ENCODE measurements around the gene ZNF366.

ZNF366 gene

GRCh38 chr5:72400950-72401349 is 106.3 kb downstream of the ZNF366 start:
- no peak for DNase-seq
- no peaks in the 10 kb centered on the region for H3K27me3 ChIP-seq (replicated peaks)
- no peak overlapping the region for H3K27ac ChIP-seq
- in situ Hi-C loops (cut with HindIII; ENCODE audit: low pct_ligation_motif_present, low sequenced_read_pairs), result no loop called here
- TF ChIP-seq, protein P1, sequence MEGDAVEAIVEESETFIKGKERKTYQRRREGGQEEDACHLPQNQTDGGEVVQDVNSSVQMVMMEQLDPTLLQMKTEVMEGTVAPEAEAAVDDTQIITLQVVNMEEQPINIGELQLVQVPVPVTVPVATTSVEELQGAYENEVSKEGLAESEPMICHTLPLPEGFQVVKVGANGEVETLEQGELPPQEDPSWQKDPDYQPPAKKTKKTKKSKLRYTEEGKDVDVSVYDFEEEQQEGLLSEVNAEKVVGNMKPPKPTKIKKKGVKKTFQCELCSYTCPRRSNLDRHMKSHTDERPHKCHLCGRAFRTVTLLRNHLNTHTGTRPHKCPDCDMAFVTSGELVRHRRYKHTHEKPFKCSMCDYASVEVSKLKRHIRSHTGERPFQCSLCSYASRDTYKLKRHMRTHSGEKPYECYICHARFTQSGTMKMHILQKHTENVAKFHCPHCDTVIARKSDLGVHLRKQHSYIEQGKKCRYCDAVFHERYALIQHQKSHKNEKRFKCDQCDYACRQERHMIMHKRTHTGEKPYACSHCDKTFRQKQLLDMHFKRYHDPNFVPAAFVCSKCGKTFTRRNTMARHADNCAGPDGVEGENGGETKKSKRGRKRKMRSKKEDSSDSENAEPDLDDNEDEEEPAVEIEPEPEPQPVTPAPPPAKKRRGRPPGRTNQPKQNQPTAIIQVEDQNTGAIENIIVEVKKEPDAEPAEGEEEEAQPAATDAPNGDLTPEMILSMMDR (IDR thresholded peaks at IDR 0.05; ENCODE audit: low read depth, low read length, missing control alignments), result no peak
- H3K4me3 ChIP-seq (ENCODE audit: low read depth, low read length), result no peak overlapping the region
- no peaks in the 10 kb centered on the region for H3K36me3 ChIP-seq (replicated peaks)

DNA sequence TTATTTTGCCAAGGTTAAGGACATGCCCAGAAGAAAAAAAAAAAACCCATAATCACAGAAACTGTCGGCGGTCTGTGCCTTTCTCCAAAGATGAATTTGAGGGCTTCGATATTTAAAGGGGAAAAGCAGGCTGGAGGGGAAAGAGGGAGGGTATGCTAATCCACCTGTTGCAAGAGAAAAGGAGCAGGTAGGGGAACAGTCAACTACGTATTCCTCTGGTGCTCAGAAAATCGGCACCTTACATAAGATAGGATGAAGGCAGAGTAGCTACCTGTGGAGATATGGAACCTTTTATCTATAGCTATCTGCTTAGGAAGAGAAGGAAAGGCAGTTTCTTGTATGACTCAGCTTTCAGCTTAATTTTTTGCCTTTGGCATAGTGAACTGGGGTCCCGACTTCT is 109.4 kb downstream of the ZNF366 start:
- in situ Hi-C loops (cut with HindIII; ENCODE audit: low pct_ligation_motif_present, low sequenced_read_pairs), result no loop called here

GRCh38 chr5:72394688-72395087 is 112.5 kb downstream of the ZNF366 start:
- TF ChIP-seq, protein P1 (IDR thresholded peaks at IDR 0.05; ENCODE audit: low read depth, low read length, missing control alignments), result peak; percentile 77
- no peak for DNase-seq
- in situ Hi-C loops (cut with HindIII; ENCODE audit: low pct_ligation_motif_present, low sequenced_read_pairs), result no loop called here
- Histone ChIP-seq H3K4me3 (ENCODE audit: low read depth, low read length) (no peak overlapping the region), H3K27ac (no peak overlapping the region), H3K36me3 (replicated peaks) (no peaks in the 10 kb centered on the region), H3K27me3 (replicated peaks) (no peaks in the 10 kb centered on the region)

More for the DNA sequence above, 109.4 kb downstream of the ZNF366 start:
- TF ChIP-seq, protein P1 (IDR thresholded peaks at IDR 0.05; ENCODE audit: low read depth, low read length, missing control alignments), result no peak
- no peaks in the 10 kb centered on the region for H3K36me3 ChIP-seq (replicated peaks)
- no peak overlapping the region for H3K4me3 ChIP-seq (ENCODE audit: low read depth, low read length)
- no peak overlapping the region for H3K27ac ChIP-seq
- no peaks in the 10 kb centered on the region for H3K27me3 ChIP-seq (replicated peaks)
- no peak for DNase-seq

DNA sequence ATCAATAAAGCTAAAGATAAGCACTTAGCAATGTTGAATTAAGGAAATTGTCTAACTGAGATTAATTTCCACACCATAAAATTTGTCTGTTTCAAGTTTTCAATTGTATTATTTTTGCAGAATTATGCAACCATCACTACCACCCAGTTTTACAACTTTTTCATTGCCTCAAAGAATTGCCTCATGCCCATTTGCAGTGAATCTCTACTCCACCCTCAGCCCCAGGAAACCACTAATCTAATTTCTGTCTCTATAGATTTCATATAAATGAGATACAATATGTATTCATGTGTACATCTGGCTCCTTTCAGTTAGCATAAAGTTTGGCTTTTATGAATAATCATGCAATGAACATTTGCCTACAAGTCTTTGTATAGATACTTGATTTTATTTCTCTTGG is 114.2 kb downstream of the ZNF366 start:
- no peaks in the 10 kb centered on the region for H3K36me3 ChIP-seq (replicated peaks)
- H3K4me3 ChIP-seq (ENCODE audit: low read depth, low read length), result no peak overlapping the region
- no peak for DNase-seq
- H3K27ac ChIP-seq, result no peak overlapping the region
- in situ Hi-C loops (cut with HindIII; ENCODE audit: low pct_ligation_motif_present, low sequenced_read_pairs), result no loop called here
- H3K27me3 ChIP-seq (replicated peaks), result no peaks in the 10 kb centered on the region
- TF ChIP-seq, protein P1 (IDR thresholded peaks at IDR 0.05; ENCODE audit: low read depth, low read length, missing control alignments), result no peak
